ENCODE measurements around the gene SUGP2. TPM values are rescaled to one million over a fixed set of nuclear protein-coding genes. Genes with fewer than 3 reads are reported as not detected.

The SUGP2 gene
- total and polyA plus RNA-seq, 2 experiments from 2014 or later = 28.8 to 29.7 TPM

DNA sequence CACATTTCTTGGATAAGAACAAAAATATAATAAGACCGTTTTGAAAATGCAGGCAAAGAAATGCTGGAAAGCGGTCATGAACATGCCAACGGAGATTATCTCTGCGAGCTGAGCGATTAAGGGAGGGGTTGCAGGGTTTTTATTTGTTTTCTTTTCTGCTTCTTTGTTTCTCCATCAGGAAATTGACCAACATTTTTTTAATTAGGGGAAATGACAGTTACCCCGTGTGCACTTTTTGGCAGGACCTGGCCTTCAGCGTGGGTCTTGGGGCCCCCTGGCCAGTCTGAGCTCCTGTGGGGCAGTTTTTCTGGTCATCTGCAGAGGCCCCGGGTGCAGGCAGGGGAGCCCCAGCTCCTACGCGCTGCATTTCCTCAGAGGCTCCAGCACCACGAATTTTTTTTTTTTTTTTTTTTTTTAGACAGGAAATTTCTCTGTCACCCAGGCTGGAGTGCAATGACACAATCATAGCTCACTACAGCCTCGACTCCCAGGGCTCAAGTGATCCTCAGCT lies 61.0 kb downstream of the SUGP2 start:
- DNase-seq = peak; percentile 56

DNA sequence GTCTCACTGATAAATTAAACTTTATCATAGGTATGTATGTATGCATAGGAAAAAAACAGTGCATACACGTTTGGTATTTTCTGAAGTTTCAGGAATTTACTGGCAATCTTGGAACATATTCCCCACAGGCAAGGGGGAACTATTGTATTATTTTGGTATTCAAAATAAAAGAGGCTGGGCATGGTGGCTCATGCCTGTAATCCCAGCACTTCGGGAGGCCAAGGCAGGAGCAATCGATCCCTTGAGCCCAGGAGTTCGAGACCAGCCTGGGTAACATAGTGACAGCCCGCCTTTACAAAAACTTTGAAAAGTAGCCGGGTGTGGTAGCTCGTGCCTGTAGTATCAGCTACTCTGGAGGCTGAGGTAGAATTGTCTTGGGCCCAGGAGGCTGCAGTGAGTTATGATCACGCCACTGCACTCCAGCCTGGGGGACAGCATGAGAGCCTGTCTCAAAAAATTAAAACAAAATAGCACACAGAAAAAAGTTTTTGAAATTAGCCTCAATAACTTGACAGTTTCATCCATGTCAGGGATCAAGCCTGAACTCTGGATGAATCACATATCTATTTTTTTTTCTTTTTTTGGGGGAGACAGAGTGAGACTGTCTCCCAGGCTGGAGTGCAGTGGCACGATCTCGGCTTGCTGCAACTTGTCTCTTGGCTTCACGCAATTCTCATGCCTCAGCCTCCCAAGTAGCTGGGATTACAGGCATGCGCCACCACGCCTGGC lies 63.2 kb downstream of the SUGP2 start:
- Histone ChIP-seq H3K4me1 (ENCODE audit: insufficient read depth) (peaks cover 29% of the 10 kb centered on the region), H3K9ac (peak overlapping the region; percentile 29; the same call in 1 of the 2 replicates), H3K36me3 (ENCODE audit: low read depth) (no peaks in the 10 kb centered on the region), H3K9me3 (ENCODE audit: low read depth) (no peaks in the 10 kb centered on the region), H3K4me2 (ENCODE audit: unreplicated experiment) (peak overlapping the region; percentile 49), H3K79me2 (ENCODE audit: insufficient read depth) (no peaks in the 10 kb centered on the region), H4K20me1 (ENCODE audit: insufficient read depth) (no peaks in the 10 kb centered on the region), H3F3A (ENCODE audit: insufficient read depth) (peaks cover 19% of the 10 kb centered on the region), H3K27ac (peak overlapping the region; percentile 75), H3K9me2 (ENCODE audit: insufficient read depth) (no peaks in the 10 kb centered on the region), H3K27me3 (replicated peaks; ENCODE audit: insufficient read depth) (no peaks in the 10 kb centered on the region), H2AFZ (0 out of 2 replicates have a peak overlapping the region, but pooled peaks have one; percentile 8), H3K4me3 (peak overlapping the region; percentile 14)
- no peak for TF ChIP-seq EZH2phosphoT487 (IDR thresholded peaks at IDR 0.05; ENCODE audit: insufficient read depth, low read depth)
- no peak for TF ChIP-seq EZH2 (IDR thresholded peaks at IDR 0.05; ENCODE audit: insufficient read depth, poor library complexity, severe bottlenecking)
- no peak for DNase-seq
- in situ Hi-C loops (cut with MboI) = no loop called here
- 62 to 65% methylated on average over 13 of the region's 13 CpGs for WGBS, 2 experiments (ENCODE audit: low coverage in 1 of 2, low lambda C conversion rate in 2 of 2, missing lambda C conversion rate in 2 of 2)

More for the DNA sequence above, 61.0 kb downstream of the SUGP2 start:
- Histone ChIP-seq H4K20me1 (ENCODE audit: insufficient read depth) (no peaks in the 10 kb centered on the region), H3K4me3 (0 out of 2 replicates have a peak overlapping the region, but pooled peaks have one; percentile 31), H3K79me2 (ENCODE audit: insufficient read depth) (no peaks in the 10 kb centered on the region), H3K4me1 (ENCODE audit: insufficient read depth) (peaks cover 28% of the 10 kb centered on the region), H3K9ac (0 out of 2 replicates have a peak overlapping the region, but pooled peaks have one; percentile 28), H3K9me3 (ENCODE audit: low read depth) (no peaks in the 10 kb centered on the region), H2AFZ (peak overlapping the region; percentile 38; the same call in 1 of the 2 replicates), H3K9me2 (ENCODE audit: insufficient read depth) (no peaks in the 10 kb centered on the region), H3K27ac (0 out of 2 replicates have a peak overlapping the region, but pooled peaks have one; percentile 9), H3K36me3 (ENCODE audit: low read depth) (no peaks in the 10 kb centered on the region), H3K27me3 (replicated peaks; ENCODE audit: insufficient read depth) (no peaks in the 10 kb centered on the region), H3F3A (ENCODE audit: insufficient read depth) (peaks cover 19% of the 10 kb centered on the region), H3K4me2 (ENCODE audit: unreplicated experiment) (peak overlapping the region; percentile 55)
- TF ChIP-seq EZH2phosphoT487 (IDR thresholded peaks at IDR 0.05; ENCODE audit: insufficient read depth, low read depth) (no peak), EZH2 (IDR thresholded peaks at IDR 0.05; ENCODE audit: insufficient read depth, poor library complexity, severe bottlenecking) (no peak)
- 21 to 24% methylated on average over 12 of the region's 12 CpGs for WGBS, 2 experiments (ENCODE audit: low coverage in 1 of 2, low lambda C conversion rate in 2 of 2, missing lambda C conversion rate in 2 of 2)
- in situ Hi-C loops (cut with MboI) = no loop called here

DNA sequence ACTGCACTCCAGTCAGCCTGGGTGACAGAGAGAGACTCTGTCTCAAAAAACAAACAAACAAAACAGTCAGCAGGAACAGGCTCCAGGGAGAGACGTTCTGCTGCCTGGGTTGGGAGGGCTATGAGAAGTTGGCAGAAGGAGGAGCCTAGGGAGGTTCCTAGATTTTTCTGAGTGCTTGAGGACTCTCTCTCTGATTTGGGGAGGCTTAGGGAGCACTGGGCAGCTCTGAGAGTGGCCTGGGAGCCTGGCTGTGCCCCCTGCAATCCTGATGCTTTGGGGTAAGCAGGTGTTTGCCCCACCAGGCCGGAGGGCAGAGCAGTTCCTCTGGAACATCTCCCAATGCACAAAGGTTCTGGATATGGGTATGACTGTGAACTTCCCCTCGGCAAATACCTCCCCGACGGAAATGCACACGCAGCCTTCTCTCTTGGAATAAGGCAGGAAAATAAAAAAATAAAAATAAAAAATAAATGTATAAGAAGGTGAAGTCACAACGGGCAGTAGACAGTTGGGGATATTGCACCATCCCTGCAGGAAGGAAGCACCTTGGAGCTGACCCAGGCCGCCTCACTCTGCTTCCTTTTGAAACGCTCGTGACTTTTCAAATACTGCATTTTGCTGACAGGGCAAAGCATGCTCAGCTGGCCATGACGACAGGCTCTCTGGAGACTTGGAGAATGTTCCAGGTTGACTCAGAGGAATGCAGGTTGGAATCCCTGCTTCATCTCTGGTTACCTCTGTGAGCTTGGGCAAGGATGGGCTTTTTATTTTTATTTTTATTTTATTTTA lies 65.8 kb downstream of the SUGP2 start:
- H3K36me3 ChIP-seq (ENCODE audit: low read depth) = no peaks in the 10 kb centered on the region
- no peaks in the 10 kb centered on the region for H3K27me3 ChIP-seq (replicated peaks; ENCODE audit: insufficient read depth)
- DNase-seq = peak; percentile 85
- H3K4me3 ChIP-seq = no peak overlapping the region
- peaks cover 19% of the 10 kb centered on the region for H3F3A ChIP-seq (ENCODE audit: insufficient read depth)
- no peaks in the 10 kb centered on the region for H4K20me1 ChIP-seq (ENCODE audit: insufficient read depth)
- no peaks in the 10 kb centered on the region for H3K9me3 ChIP-seq (ENCODE audit: low read depth)
- peak overlapping the region; percentile 52; the same call in 1 of the 2 replicates for H2AFZ ChIP-seq
- no peaks in the 10 kb centered on the region for H3K9me2 ChIP-seq (ENCODE audit: insufficient read depth)
- H3K4me2 ChIP-seq (ENCODE audit: unreplicated experiment) = no peak overlapping the region
- H3K4me1 ChIP-seq (ENCODE audit: insufficient read depth) = peaks cover 26% of the 10 kb centered on the region
- no peak overlapping the region for H3K9ac ChIP-seq
- H3K27ac ChIP-seq = peak overlapping the region; percentile 44; the same call in 1 of the 2 replicates
- no peaks in the 10 kb centered on the region for H3K79me2 ChIP-seq (ENCODE audit: insufficient read depth)
- in situ Hi-C loops (cut with MboI) = no loop called here
- 18 to 29% methylated on average over 11 of the region's 11 CpGs for WGBS, 2 experiments (ENCODE audit: low coverage in 1 of 2, low lambda C conversion rate in 2 of 2, missing lambda C conversion rate in 2 of 2)
- no peak for TF ChIP-seq EZH2phosphoT487 (IDR thresholded peaks at IDR 0.05; ENCODE audit: insufficient read depth, low read depth)
- no peak for TF ChIP-seq EZH2 (IDR thresholded peaks at IDR 0.05; ENCODE audit: insufficient read depth, poor library complexity, severe bottlenecking)

DNA sequence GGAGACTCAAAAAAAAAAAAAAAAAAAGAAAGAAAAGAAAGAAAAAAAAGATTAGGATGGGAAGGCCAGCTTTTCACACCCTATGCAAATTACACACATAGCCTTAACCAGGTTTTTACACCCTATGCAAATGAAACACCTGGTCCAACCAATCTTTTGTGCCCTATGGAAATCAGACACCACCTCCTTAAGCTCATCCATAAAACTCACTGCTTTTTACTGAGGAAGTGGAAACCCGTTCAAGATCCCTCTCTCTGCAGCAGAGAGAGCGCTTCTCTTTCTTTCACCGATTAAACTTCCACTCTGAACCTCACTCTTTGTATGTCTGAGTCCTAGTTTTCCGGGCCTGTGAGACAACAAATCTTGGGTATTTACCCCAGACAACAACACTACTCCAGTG lies 67.0 kb downstream of the SUGP2 start:
- in situ Hi-C loops (cut with MboI) = no loop called here

More for the DNA sequence above, 67.0 kb downstream of the SUGP2 start:
- H3K4me1 ChIP-seq (ENCODE audit: insufficient read depth) = peaks cover 20% of the 10 kb centered on the region
- H3K79me2 ChIP-seq (ENCODE audit: insufficient read depth) = no peaks in the 10 kb centered on the region
- no peak for DNase-seq
- H3K9me3 ChIP-seq (ENCODE audit: low read depth) = no peaks in the 10 kb centered on the region
- 79 to 93% methylated on average over 4 of the region's 4 CpGs for WGBS, 2 experiments (ENCODE audit: low coverage in 1 of 2, low lambda C conversion rate in 2 of 2, missing lambda C conversion rate in 2 of 2)
- H3K27ac ChIP-seq = no peak overlapping the region
- no peak overlapping the region for H3K9ac ChIP-seq
- no peaks in the 10 kb centered on the region for H3K27me3 ChIP-seq (replicated peaks; ENCODE audit: insufficient read depth)
- H3K4me3 ChIP-seq = no peak overlapping the region
- H4K20me1 ChIP-seq (ENCODE audit: insufficient read depth) = no peaks in the 10 kb centered on the region
- H3F3A ChIP-seq (ENCODE audit: insufficient read depth) = peaks cover 19% of the 10 kb centered on the region
- H3K4me2 ChIP-seq (ENCODE audit: unreplicated experiment) = no peak overlapping the region
- no peaks in the 10 kb centered on the region for H3K36me3 ChIP-seq (ENCODE audit: low read depth)
- no peak overlapping the region for H2AFZ ChIP-seq
- TF ChIP-seq EZH2phosphoT487 (IDR thresholded peaks at IDR 0.05; ENCODE audit: insufficient read depth, low read depth) = no peak
- no peak for TF ChIP-seq EZH2 (IDR thresholded peaks at IDR 0.05; ENCODE audit: insufficient read depth, poor library complexity, severe bottlenecking)
- no peaks in the 10 kb centered on the region for H3K9me2 ChIP-seq (ENCODE audit: insufficient read depth)

All from GM23248 (cell line).